Measurements from ENCODE around the gene CFAP92.

CFAP92 gene

GRCh38 chr3:128998561-128998960 lies 4.7 kb upstream of the CFAP92 start:
- H3K27ac ChIP-seq = peak overlapping the region; percentile 44
- TF ChIP-seq CTCF (conservative IDR thresholded peaks at IDR 0.05) = no peak

GRCh38 chr3:128997486-128998133 lies 3.7 kb upstream of the CFAP92 start:
- no peak overlapping the region for H3K27ac ChIP-seq
- TF ChIP-seq CTCF (conservative IDR thresholded peaks at IDR 0.05) = no peak

- H3K27ac ChIP-seq = no peak overlapping the region
- TF ChIP-seq CTCF (conservative IDR thresholded peaks at IDR 0.05) = no peak
These were observed 2.9 kb upstream of the CFAP92 start for GRCh38 chr3:128996726-128997125.

GRCh38 chr3:128996200-128996599 lies 2.3 kb upstream of the CFAP92 start:
- TF ChIP-seq CTCF (conservative IDR thresholded peaks at IDR 0.05) = no peak
- no peak overlapping the region for H3K27ac ChIP-seq

GRCh38 chr3:128995737-128996136 lies 1.9 kb upstream of the CFAP92 start:
- TF ChIP-seq CTCF (conservative IDR thresholded peaks at IDR 0.05) = no peak
- no peak overlapping the region for H3K27ac ChIP-seq

GRCh38 chr3:128994581-128995546 lies 988 bp upstream of the CFAP92 start:
- H3K27ac ChIP-seq = peak overlapping the region; percentile 41; the same call in 1 of the 2 replicates
- TF ChIP-seq CTCF (conservative IDR thresholded peaks at IDR 0.05) = no peak

GRCh38 chr3:128994173-128994512 lies 267 bp upstream of the CFAP92 start:
- peak overlapping the region; percentile 41; the same call in 1 of the 2 replicates for H3K27ac ChIP-seq
- no peak for TF ChIP-seq CTCF (conservative IDR thresholded peaks at IDR 0.05)
